PFSK-1 (cell line): ENCODE results near the gene GBP7.

ENCODE experiments used
- FOXP2 ChIP-seq: optimal IDR thresholded peaks from 2 replicates; pipeline ENCODE3; 2011; ENCODE audit warnings: borderline replicate concordance, control low read depth, inconsistent platforms; ENCODE audit not compliant: insufficient read depth; ENCODE audit errors: extremely low read length, extremely low read depth
- POLR2AphosphoS5 ChIP-seq: IDR thresholded peaks from 2 replicates; pipeline ENCODE4 v1.6.1; 2012; ENCODE audit warnings: low read depth, mild to moderate bottlenecking, control low read depth, low read length, moderate library complexity
- SIN3A ChIP-seq: IDR thresholded peaks from 2 replicates; pipeline ENCODE4 v1.6.1; 2012; ENCODE audit warnings: mild to moderate bottlenecking, low read length, moderate library complexity, borderline replicate concordance; ENCODE audit not compliant: insufficient read depth
- TAF1 ChIP-seq: IDR thresholded peaks from 2 replicates; pipeline ENCODE4 v1.6.1; 2012; ENCODE audit warnings: low read length, control low read depth, borderline replicate concordance; ENCODE audit not compliant: insufficient read depth
- TF ChIP-seq, protein P1 (sequence below), 2 experiments: IDR thresholded peaks; 2 replicates each; pipeline versions ENCODE4 v1.6.1 to v1.8.0; 2011 to 2012; ENCODE audit warnings: low read depth in 2 of 2, low read length in 2 of 2, control low read depth in 1 of 2, inconsistent platforms in 1 of 2, mild to moderate bottlenecking in 1 of 2, moderate library complexity in 1 of 2; ENCODE audit not compliant: insufficient read depth in 1 of 2

DNA sequence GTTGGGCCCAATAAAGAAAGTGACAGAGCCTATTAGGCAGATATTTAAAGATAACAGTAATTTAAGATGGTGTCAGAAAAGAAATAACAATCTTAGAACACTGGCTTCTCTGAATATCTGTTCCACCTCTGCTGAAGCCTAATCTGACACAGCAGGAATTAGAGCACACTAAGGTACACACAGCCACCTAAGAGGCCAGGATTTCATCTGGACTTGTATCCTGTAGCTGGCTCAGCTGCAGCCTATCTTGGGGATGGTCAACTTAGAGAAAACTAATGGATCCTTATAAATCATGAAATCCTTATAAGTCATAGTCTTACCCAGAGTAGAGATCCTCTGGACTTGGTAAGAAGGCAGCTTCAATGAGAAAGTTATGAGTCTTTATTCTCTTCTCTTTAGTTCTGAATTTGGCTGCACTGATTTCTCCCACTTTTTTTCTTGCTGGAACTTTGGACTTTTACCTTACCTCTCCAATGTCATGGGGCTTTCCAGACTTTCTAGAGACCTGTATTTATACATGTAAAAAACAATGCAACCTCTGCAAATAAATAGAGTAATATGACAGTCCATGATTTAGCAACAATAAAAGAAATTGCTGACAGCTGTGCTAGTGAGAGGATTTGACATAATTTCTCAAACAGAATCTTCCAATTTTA, at the start of gene GBP7:
- no peak for TF ChIP-seq POLR2AphosphoS5
- no peak for TF ChIP-seq TAF1
- TF ChIP-seq, protein P1, sequence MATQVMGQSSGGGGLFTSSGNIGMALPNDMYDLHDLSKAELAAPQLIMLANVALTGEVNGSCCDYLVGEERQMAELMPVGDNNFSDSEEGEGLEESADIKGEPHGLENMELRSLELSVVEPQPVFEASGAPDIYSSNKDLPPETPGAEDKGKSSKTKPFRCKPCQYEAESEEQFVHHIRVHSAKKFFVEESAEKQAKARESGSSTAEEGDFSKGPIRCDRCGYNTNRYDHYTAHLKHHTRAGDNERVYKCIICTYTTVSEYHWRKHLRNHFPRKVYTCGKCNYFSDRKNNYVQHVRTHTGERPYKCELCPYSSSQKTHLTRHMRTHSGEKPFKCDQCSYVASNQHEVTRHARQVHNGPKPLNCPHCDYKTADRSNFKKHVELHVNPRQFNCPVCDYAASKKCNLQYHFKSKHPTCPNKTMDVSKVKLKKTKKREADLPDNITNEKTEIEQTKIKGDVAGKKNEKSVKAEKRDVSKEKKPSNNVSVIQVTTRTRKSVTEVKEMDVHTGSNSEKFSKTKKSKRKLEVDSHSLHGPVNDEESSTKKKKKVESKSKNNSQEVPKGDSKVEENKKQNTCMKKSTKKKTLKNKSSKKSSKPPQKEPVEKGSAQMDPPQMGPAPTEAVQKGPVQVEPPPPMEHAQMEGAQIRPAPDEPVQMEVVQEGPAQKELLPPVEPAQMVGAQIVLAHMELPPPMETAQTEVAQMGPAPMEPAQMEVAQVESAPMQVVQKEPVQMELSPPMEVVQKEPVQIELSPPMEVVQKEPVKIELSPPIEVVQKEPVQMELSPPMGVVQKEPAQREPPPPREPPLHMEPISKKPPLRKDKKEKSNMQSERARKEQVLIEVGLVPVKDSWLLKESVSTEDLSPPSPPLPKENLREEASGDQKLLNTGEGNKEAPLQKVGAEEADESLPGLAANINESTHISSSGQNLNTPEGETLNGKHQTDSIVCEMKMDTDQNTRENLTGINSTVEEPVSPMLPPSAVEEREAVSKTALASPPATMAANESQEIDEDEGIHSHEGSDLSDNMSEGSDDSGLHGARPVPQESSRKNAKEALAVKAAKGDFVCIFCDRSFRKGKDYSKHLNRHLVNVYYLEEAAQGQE (IDR thresholded peaks at IDR 0.05; ENCODE audit: insufficient read depth in 1 of 2, low read depth in 2 of 2, low read length in 2 of 2) = no peak
- TF ChIP-seq SIN3A = no peak
- no peak for TF ChIP-seq FOXP2
